H9 (cell line): ENCODE results near the gene GIPC3. TPM values are rescaled to one million over a fixed set of nuclear protein-coding genes. Genes with fewer than 3 reads are reported as not detected.

Experiments
- DNase-seq: peaks from one replicate; pipeline ENCODE4 v3.0.0-alpha.2; 2017
- H2AFZ ChIP-seq: one replicate; pipeline ENCODE4 v1.6.1; 2013; ENCODE audit warnings: mild to moderate bottlenecking, low read length, control low read depth, moderate library complexity
- H2AK5ac ChIP-seq: 2 replicates; pipeline ENCODE4 v1.6.1; 2013; ENCODE audit warnings: low read length, control low read depth, mixed read lengths; ENCODE audit not compliant: insufficient read length
- H2BK120ac ChIP-seq: one replicate; pipeline ENCODE4 v1.6.1; 2013; ENCODE audit warnings: low read depth, mild to moderate bottlenecking, low read length, control low read depth, inconsistent platforms; ENCODE audit not compliant: poor library complexity, severe bottlenecking
- H2BK12ac ChIP-seq: 2 replicates; pipeline ENCODE4 v1.6.1; 2013; ENCODE audit warnings: low read length, control low read depth, mixed read lengths, low read depth; ENCODE audit not compliant: insufficient read length
- H2BK15ac ChIP-seq: 2 replicates; pipeline ENCODE4 v1.6.1; 2013; ENCODE audit warnings: low read depth, low read length, control low read depth
- H2BK20ac ChIP-seq: one replicate; pipeline ENCODE4 v1.6.1; 2013; ENCODE audit warnings: low read depth, mild to moderate bottlenecking, low read length, control low read depth, inconsistent platforms; ENCODE audit not compliant: poor library complexity, severe bottlenecking
- H2BK5ac ChIP-seq: 2 replicates; pipeline ENCODE4 v1.6.1; 2013; ENCODE audit warnings: low read length, control low read depth, mixed read lengths; ENCODE audit not compliant: insufficient read length
- H3K14ac ChIP-seq: 2 replicates; pipeline ENCODE4 v1.6.1; 2013; ENCODE audit warnings: low read length, control low read depth; ENCODE audit not compliant: insufficient read depth
- H3K18ac ChIP-seq: 2 replicates; pipeline ENCODE4 v1.6.1; 2013; ENCODE audit warnings: low read depth, mild to moderate bottlenecking, mixed read lengths, low read length, control low read depth; ENCODE audit not compliant: insufficient read length
- H3K23ac ChIP-seq: 2 replicates; pipeline ENCODE4 v1.6.1; 2013; ENCODE audit warnings: low read length, control low read depth, mixed read lengths, low read depth; ENCODE audit not compliant: insufficient read length
- H3K23me2 ChIP-seq: 2 replicates; pipeline ENCODE4 v1.6.1; 2013; ENCODE audit warnings: low read depth, mild to moderate bottlenecking, mixed read lengths, low read length, control low read depth; ENCODE audit not compliant: insufficient read length, poor library complexity, severe bottlenecking
- H3K27ac ChIP-seq: 2 replicates; pipeline ENCODE4 v1.5.1; 2013; ENCODE audit warnings: low read length, control low read depth, mixed read lengths, low read depth; ENCODE audit not compliant: insufficient read length
- H3K27me3 ChIP-seq: 2 replicates; pipeline ENCODE4 v1.6.1; 2013; ENCODE audit warnings: low read length, control low read depth, inconsistent platforms; ENCODE audit not compliant: insufficient read depth
- H3K4ac ChIP-seq: 2 replicates; pipeline ENCODE4 v1.6.1; 2013; ENCODE audit warnings: low read depth, mild to moderate bottlenecking, control low read depth, inconsistent platforms, low read length, moderate library complexity
- H3K4me1 ChIP-seq: 2 replicates; pipeline ENCODE4 v1.6.1; 2013; ENCODE audit warnings: low read length, control low read depth, inconsistent platforms; ENCODE audit not compliant: insufficient read depth
- H3K4me2 ChIP-seq: 2 replicates; pipeline ENCODE4 v1.6.1; 2013; ENCODE audit warnings: low read length, control low read depth, mixed read lengths; ENCODE audit not compliant: insufficient read length, insufficient read depth
- H3K56ac ChIP-seq: 2 replicates; pipeline ENCODE4 v1.6.1; 2013; ENCODE audit warnings: low read depth, mild to moderate bottlenecking, mixed read lengths, low read length, control low read depth; ENCODE audit not compliant: insufficient read length
- H3K79me1 ChIP-seq: 2 replicates; pipeline ENCODE4 v1.6.1; 2013; ENCODE audit warnings: low read depth, mild to moderate bottlenecking, moderate library complexity, low read length, control low read depth, inconsistent platforms; ENCODE audit not compliant: insufficient read depth, poor library complexity, severe bottlenecking
- H3K79me2 ChIP-seq: 2 replicates; pipeline ENCODE4 v1.6.1; 2013; ENCODE audit warnings: low read length, control low read depth, inconsistent platforms; ENCODE audit not compliant: insufficient read depth
- H3K9ac ChIP-seq: 2 replicates; pipeline ENCODE4 v1.6.1; 2013; ENCODE audit warnings: low read length, control low read depth, mixed read lengths; ENCODE audit not compliant: insufficient read length; ENCODE audit errors: extremely low read depth
- H3K9me3 ChIP-seq: one replicate; pipeline ENCODE4 v1.6.1; 2013; ENCODE audit warnings: low read depth, low read length, inconsistent platforms; ENCODE audit not compliant: control insufficient read depth
- H3T11ph ChIP-seq: one replicate; pipeline ENCODE4 v1.6.1; 2013; ENCODE audit warnings: mild to moderate bottlenecking, low read length, control low read depth, inconsistent platforms
- H4K20me1 ChIP-seq: one replicate; pipeline ENCODE4 v1.6.1; 2013; ENCODE audit not compliant: control insufficient read depth, insufficient read length, insufficient read depth
- H4K5ac ChIP-seq: 2 replicates; pipeline ENCODE4 v1.6.1; 2013; ENCODE audit warnings: low read depth, mild to moderate bottlenecking, mixed read lengths, low read length, control low read depth; ENCODE audit not compliant: insufficient read length
- H4K8ac ChIP-seq: replicated peaks from 2 replicates; pipeline ENCODE4 v1.6.1; 2013; ENCODE audit warnings: low read length, control low read depth, mixed read lengths, low read depth; ENCODE audit not compliant: insufficient read length
- H4K91ac ChIP-seq: 2 replicates; pipeline ENCODE4 v1.6.1; 2013; ENCODE audit warnings: low read depth, mild to moderate bottlenecking, moderate library complexity, mixed read lengths, low read length, control low read depth; ENCODE audit not compliant: insufficient read length
- H3K27ac Mint-ChIP-seq, 3 experiments: 2 replicates in 2 of 3; 3 replicates in 1 of 3; pipeline ENCODE4 v1.8.0; 2020 to 2021; ENCODE audit warnings: mixed read lengths in 3 of 3, mild to moderate bottlenecking in 1 of 3, moderate library complexity in 1 of 3
- H3K27me3 Mint-ChIP-seq: 2 replicates; pipeline ENCODE4 v1.8.0; 2021; ENCODE audit warnings: low read depth, mild to moderate bottlenecking, moderate library complexity, mixed read lengths
- H3K36me3 Mint-ChIP-seq, 3 experiments: 2 replicates in 2 of 3; 3 replicates in 1 of 3; pipeline ENCODE4 v1.8.0; 2020 to 2021; ENCODE audit warnings: low read depth in 3 of 3, mixed read lengths in 3 of 3; ENCODE audit not compliant: insufficient read depth in 1 of 3
- H3K4me1 Mint-ChIP-seq, 2 experiments: 2 replicates each; pipeline ENCODE4 v1.8.0; 2020; ENCODE audit warnings: mixed read lengths in 2 of 2
- H3K4me3 Mint-ChIP-seq, 2 experiments: 2 replicates in 1 of 2; 3 replicates in 1 of 2; pipeline ENCODE4 v1.8.0; 2020 to 2021; ENCODE audit warnings: mild to moderate bottlenecking in 2 of 2, mixed read lengths in 2 of 2, moderate library complexity in 1 of 2
- H3K9me3 Mint-ChIP-seq, 2 experiments: 2 replicates in 1 of 2; 3 replicates in 1 of 2; pipeline ENCODE4 v1.8.0; 2020; ENCODE audit warnings: mild to moderate bottlenecking in 2 of 2, mixed read lengths in 2 of 2, moderate library complexity in 1 of 2
- WGBS: extraction: QIAGEN DNeasy Blood & Tissue Kit; methylation state at CpG from one replicate; pipeline ENCODE4 v1.1.7; 2013; ENCODE audit warnings: missing lambda C conversion rate, low lambda C conversion rate, mixed read lengths; ENCODE audit not compliant: insufficient read length; ENCODE audit errors: extremely low coverage; 5-methylcytosine and 5-hydroxymethylcytosine counted together
- total RNA-seq: library from RNA; stranded (reverse); gene quantifications from 2 replicates; pipeline ENCODE4 v1.2.1, GENCODE V29; 2021
- TF ChIP-seq, protein P1 (sequence below): fragments of 200-600 bp; sonication (generic); conservative IDR thresholded peaks from 3 replicates; pipeline ENCODE4 v1.8.0; 2021; ENCODE audit warnings: antibody characterized with exemption, mild to moderate bottlenecking

Gene GIPC3
- total RNA-seq, 1 experiment from 2014 or later, result 1.6 TPM

DNA sequence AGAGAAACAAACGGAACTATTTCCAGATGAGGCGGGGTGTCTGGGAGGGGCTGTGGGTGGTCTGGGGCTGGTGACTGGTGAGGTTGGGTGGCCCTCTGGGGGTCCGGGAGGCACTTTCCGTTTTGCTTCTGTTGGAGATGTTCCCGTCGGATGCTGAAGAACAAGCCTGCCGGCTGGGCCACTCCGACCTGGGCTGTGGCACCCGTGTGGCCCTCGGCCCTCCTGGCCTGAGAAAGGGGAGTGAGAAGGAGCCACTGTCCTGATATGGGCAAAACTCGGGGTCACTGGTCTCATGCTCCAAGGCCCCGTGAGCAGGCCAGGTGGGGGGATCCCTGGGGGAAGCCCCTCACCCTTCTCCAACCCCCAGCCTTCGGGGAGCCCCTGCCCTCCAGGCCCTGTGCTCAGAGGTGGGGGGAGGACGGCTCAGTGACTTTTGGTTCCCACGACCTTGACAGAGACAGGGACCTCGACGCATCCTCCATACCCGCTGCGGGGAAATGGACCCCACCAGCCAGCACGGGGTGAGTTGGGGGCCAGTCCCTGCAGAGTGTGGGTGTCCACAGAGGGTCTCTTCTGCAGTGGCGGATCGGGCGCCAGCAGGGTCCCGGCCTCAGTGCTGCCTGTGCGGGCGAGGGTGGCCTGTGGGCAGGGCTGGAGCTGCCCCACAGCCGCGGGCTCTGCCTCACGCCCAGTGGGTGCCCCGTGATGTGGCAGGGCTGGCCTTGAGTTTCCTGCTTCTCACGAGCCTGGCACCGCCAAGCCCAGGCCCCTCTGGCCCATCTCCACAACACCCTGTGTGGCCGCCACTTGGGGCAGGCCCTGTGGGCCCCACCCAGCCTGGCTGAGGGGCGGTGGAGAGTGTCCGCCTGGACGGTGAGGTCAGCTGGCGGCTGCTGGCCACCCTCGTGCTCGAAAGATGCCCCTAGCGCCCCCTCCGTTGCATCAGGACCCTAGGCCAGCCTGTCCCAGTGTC lies 25.8 kb downstream of the GIPC3 start:
- Histone ChIP-seq H3K23ac (no peak overlapping the region), H3T11ph (no peak overlapping the region), H2BK120ac (no peak overlapping the region), H3K23me2 (peaks cover 2% of the 10 kb centered on the region), H2BK20ac (no peak overlapping the region), H3K79me1 (no peaks in the 10 kb centered on the region), H2AK5ac (no peak overlapping the region), H3K4me1 (no peaks in the 10 kb centered on the region; the same call in 1 of the 2 replicates), H3K4me2 (no peak overlapping the region), H3K4ac (no peak overlapping the region), H3K18ac (no peak overlapping the region), H3K56ac (no peak overlapping the region), H3K9ac (no peak overlapping the region), H3K9me3 (no peaks in the 10 kb centered on the region), H3K27ac (no peak overlapping the region), H4K5ac (no peak overlapping the region), H2BK12ac (no peak overlapping the region), H3K27me3 (no peaks in the 10 kb centered on the region; the same call in 1 of the 2 replicates), H2AFZ (no peak overlapping the region), H4K20me1 (no peaks in the 10 kb centered on the region), H2BK5ac (no peak overlapping the region), H4K8ac (no peak overlapping the region), H3K14ac (no peak overlapping the region), H2BK15ac (no peak overlapping the region), H4K91ac (no peak overlapping the region), H3K79me2 (no peaks in the 10 kb centered on the region)
- DNase-seq, result no peak
- WGBS, result no CpG with 5 or more reads among the region's 41 CpGs
- peaks cover 12% of the 10 kb centered on the region in 2 experiments for H3K4me1 Mint-ChIP-seq
- peaks cover 7 to 12% (median 7%) of the 10 kb centered on the region in 3 experiments; a peak in 6 of 7 replicates for H3K36me3 Mint-ChIP-seq
- no peak overlapping the region for H3K27ac Mint-ChIP-seq
- no peak overlapping the region for H3K4me3 Mint-ChIP-seq
- no peaks in the 10 kb centered on the region for H3K9me3 Mint-ChIP-seq
- TF ChIP-seq, protein P1, sequence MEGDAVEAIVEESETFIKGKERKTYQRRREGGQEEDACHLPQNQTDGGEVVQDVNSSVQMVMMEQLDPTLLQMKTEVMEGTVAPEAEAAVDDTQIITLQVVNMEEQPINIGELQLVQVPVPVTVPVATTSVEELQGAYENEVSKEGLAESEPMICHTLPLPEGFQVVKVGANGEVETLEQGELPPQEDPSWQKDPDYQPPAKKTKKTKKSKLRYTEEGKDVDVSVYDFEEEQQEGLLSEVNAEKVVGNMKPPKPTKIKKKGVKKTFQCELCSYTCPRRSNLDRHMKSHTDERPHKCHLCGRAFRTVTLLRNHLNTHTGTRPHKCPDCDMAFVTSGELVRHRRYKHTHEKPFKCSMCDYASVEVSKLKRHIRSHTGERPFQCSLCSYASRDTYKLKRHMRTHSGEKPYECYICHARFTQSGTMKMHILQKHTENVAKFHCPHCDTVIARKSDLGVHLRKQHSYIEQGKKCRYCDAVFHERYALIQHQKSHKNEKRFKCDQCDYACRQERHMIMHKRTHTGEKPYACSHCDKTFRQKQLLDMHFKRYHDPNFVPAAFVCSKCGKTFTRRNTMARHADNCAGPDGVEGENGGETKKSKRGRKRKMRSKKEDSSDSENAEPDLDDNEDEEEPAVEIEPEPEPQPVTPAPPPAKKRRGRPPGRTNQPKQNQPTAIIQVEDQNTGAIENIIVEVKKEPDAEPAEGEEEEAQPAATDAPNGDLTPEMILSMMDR, result no peak
- no peaks in the 10 kb centered on the region; the same call in 1 of the 2 replicates for H3K27me3 Mint-ChIP-seq
